SK-N-SH treated with all-trans-retinoic acid at 6 μM for 48 hours (cell line): ENCODE measurements around the gene DENND1C.

ENCODE experiments used
- ARNTL ChIP-seq: fragments of 450-650 bp; formaldehyde crosslinking; IDR thresholded peaks from 2 replicates; pipeline ENCODE4 v1.5.0; 2020; ENCODE audit warnings: low read depth, mild to moderate bottlenecking, moderate library complexity, borderline replicate concordance
- CSDC2 ChIP-seq: fragments of 250-450 bp; sonication (Bioruptor Pico); IDR thresholded peaks from 2 replicates; pipeline ENCODE4 v1.5.0; 2020; ENCODE audit warnings: mild to moderate bottlenecking, moderate library complexity
- GLIS3 ChIP-seq: fragments of 250-450 bp; sonication (Bioruptor Pico); IDR thresholded peaks from 2 replicates; pipeline ENCODE4 v1.5.0; 2020; ENCODE audit warnings: mild to moderate bottlenecking, moderate library complexity
- ISL1 ChIP-seq: fragments of 250-450 bp; sonication (Bioruptor Pico); IDR thresholded peaks from 2 replicates; pipeline ENCODE4 v2.1.2; 2022; ENCODE audit warnings: mild to moderate bottlenecking, moderate library complexity
- PPARA ChIP-seq: fragments of 250-450 bp; sonication (Bioruptor Pico); IDR thresholded peaks from 2 replicates; pipeline ENCODE4 v1.5.0; 2020; ENCODE audit warnings: mild to moderate bottlenecking, borderline replicate concordance
- RARB ChIP-seq: fragments of 250-450 bp; sonication (Bioruptor Pico); IDR thresholded peaks from 2 replicates; pipeline ENCODE4 v1.8.0; 2021; ENCODE audit warnings: mild to moderate bottlenecking, moderate library complexity
- SNAI2 ChIP-seq: fragments of 250-450 bp; sonication (Bioruptor Pico); IDR thresholded peaks from 2 replicates; pipeline ENCODE4 v1.5.0; 2020; ENCODE audit warnings: mild to moderate bottlenecking, moderate library complexity
- ZFP3 ChIP-seq: fragments of 250-450 bp; sonication (Bioruptor Pico); IDR thresholded peaks from 2 replicates; pipeline ENCODE4 v1.5.0; 2020; ENCODE audit warnings: mild to moderate bottlenecking, moderate library complexity
- ZFP30 ChIP-seq: fragments of 450-650 bp; formaldehyde crosslinking; IDR thresholded peaks from 2 replicates; pipeline ENCODE4 v1.5.0; 2022; ENCODE audit warnings: mild to moderate bottlenecking, moderate library complexity
- TF ChIP-seq, protein P1 (sequence below): fragments of 250-450 bp; sonication (Bioruptor Pico); IDR thresholded peaks from 2 replicates; pipeline ENCODE4 v1.8.0; 2020; ENCODE audit warnings: mild to moderate bottlenecking, moderate library complexity, borderline replicate concordance
- TF ChIP-seq, protein P2 (sequence below): fragments of 250-450 bp; sonication (Bioruptor Pico); IDR thresholded peaks from 2 replicates; pipeline ENCODE4 v1.5.1; 2020; ENCODE audit warnings: low read depth, mild to moderate bottlenecking, moderate library complexity
- TF ChIP-seq, protein P3 (sequence below): fragments of 250-450 bp; sonication (Bioruptor Pico); IDR thresholded peaks from 2 replicates; pipeline ENCODE4 v1.5.0; 2020; ENCODE audit warnings: mild to moderate bottlenecking, moderate library complexity
- TF ChIP-seq, protein P4 (sequence below): fragments of 250-450 bp; sonication (Bioruptor Pico); IDR thresholded peaks from 2 replicates; pipeline ENCODE4 v1.5.1; 2021; ENCODE audit warnings: mild to moderate bottlenecking, moderate library complexity

DNA sequence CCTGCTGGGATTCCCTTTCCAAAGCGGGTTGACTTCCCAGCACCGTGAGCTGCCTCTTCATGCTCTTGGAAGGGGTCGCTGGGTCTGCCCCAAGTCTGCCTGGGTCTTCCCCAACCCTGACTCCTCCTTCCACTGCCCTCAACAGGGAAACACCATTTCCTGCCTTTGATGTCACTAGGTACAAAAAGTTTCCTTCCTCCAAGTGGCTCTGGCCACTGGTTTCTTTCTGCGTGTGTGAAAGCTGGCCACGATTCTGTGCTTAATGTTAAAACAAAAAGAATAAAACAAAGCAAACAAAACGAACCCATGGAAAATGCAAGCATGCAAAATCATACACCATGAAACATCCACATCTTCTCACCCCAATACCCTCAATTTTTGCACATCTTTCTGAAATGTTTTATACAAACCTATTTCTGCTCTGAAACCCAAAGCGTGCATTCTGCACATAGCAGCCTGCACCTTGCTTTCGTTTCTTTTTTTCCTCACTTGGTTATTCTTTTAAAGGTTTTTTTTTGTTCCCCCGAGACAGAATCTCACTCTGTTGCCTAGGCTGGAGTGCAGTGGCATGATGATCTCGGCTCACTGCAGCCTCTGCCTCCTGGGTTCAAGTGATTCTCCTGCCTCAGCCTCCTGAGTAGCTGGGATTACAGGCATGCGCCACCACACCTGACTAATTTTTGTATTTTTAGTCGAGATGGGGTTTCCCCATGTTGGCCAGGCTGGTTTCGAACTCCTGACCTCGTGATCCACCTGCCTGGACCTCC lies 36.7 kb upstream of the DENND1C start:
- TF ChIP-seq, protein P1, sequence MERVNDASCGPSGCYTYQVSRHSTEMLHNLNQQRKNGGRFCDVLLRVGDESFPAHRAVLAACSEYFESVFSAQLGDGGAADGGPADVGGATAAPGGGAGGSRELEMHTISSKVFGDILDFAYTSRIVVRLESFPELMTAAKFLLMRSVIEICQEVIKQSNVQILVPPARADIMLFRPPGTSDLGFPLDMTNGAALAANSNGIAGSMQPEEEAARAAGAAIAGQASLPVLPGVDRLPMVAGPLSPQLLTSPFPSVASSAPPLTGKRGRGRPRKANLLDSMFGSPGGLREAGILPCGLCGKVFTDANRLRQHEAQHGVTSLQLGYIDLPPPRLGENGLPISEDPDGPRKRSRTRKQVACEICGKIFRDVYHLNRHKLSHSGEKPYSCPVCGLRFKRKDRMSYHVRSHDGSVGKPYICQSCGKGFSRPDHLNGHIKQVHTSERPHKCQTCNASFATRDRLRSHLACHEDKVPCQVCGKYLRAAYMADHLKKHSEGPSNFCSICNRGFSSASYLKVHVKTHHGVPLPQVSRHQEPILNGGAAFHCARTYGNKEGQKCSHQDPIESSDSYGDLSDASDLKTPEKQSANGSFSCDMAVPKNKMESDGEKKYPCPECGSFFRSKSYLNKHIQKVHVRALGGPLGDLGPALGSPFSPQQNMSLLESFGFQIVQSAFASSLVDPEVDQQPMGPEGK (CRISPR knock-in tag): no peak
- TF ChIP-seq RARB (CRISPR knock-in tag) (no peak), CSDC2 (CRISPR knock-in tag) (no peak), ZFP3 (CRISPR knock-in tag) (no peak), ZFP30 (CRISPR knock-in tag) (no peak), ISL1 (CRISPR knock-in tag) (no peak), PPARA (CRISPR knock-in tag) (no peak), GLIS3 (CRISPR knock-in tag) (no peak), ARNTL (CRISPR knock-in tag) (no peak), SNAI2 (CRISPR knock-in tag) (no peak)
- TF ChIP-seq, protein P2, sequence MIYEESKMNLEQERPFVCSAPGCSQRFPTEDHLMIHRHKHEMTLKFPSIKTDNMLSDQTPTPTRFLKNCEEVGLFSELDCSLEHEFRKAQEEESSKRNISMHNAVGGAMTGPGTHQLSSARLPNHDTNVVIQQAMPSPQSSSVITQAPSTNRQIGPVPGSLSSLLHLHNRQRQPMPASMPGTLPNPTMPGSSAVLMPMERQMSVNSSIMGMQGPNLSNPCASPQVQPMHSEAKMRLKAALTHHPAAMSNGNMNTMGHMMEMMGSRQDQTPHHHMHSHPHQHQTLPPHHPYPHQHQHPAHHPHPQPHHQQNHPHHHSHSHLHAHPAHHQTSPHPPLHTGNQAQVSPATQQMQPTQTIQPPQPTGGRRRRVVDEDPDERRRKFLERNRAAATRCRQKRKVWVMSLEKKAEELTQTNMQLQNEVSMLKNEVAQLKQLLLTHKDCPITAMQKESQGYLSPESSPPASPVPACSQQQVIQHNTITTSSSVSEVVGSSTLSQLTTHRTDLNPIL (CRISPR knock-in tag): no peak
- TF ChIP-seq, protein P3, sequence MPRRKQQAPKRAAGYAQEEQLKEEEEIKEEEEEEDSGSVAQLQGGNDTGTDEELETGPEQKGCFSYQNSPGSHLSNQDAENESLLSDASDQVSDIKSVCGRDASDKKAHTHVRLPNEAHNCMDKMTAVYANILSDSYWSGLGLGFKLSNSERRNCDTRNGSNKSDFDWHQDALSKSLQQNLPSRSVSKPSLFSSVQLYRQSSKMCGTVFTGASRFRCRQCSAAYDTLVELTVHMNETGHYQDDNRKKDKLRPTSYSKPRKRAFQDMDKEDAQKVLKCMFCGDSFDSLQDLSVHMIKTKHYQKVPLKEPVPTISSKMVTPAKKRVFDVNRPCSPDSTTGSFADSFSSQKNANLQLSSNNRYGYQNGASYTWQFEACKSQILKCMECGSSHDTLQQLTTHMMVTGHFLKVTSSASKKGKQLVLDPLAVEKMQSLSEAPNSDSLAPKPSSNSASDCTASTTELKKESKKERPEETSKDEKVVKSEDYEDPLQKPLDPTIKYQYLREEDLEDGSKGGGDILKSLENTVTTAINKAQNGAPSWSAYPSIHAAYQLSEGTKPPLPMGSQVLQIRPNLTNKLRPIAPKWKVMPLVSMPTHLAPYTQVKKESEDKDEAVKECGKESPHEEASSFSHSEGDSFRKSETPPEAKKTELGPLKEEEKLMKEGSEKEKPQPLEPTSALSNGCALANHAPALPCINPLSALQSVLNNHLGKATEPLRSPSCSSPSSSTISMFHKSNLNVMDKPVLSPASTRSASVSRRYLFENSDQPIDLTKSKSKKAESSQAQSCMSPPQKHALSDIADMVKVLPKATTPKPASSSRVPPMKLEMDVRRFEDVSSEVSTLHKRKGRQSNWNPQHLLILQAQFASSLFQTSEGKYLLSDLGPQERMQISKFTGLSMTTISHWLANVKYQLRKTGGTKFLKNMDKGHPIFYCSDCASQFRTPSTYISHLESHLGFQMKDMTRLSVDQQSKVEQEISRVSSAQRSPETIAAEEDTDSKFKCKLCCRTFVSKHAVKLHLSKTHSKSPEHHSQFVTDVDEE (CRISPR knock-in tag): no peak
- TF ChIP-seq, protein P4, sequence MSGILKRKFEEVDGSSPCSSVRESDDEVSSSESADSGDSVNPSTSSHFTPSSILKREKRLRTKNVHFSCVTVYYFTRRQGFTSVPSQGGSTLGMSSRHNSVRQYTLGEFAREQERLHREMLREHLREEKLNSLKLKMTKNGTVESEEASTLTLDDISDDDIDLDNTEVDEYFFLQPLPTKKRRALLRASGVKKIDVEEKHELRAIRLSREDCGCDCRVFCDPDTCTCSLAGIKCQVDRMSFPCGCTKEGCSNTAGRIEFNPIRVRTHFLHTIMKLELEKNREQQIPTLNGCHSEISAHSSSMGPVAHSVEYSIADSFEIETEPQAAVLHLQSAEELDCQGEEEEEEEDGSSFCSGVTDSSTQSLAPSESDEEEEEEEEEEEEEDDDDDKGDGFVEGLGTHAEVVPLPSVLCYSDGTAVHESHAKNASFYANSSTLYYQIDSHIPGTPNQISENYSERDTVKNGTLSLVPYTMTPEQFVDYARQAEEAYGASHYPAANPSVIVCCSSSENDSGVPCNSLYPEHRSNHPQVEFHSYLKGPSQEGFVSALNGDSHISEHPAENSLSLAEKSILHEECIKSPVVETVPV (CRISPR knock-in tag): no peak
